Measurements from ENCODE around the gene TTC3. TPM values are rescaled to one million over a fixed set of nuclear protein-coding genes. Genes with fewer than 3 reads are reported as not detected.
A peak's percentile ranks its signal among the peaks of the same experiment; 100 is the strongest.

TTC3 gene
- total and polyA plus RNA-seq, 2 of the 13 experiments (the other 11 are each of a cell fraction or from before 2014, with no cell fraction given) = 55.7 to 108 TPM

GRCh38 chr21:37153935-37154350 lies 80.9 kb downstream of the TTC3 start (continued):
- TF ChIP-seq CREB1 (IDR thresholded peaks at IDR 0.05) (no peak), CREB1 (CRISPR knock-in tag; IDR thresholded peaks at IDR 0.05) (0 out of 2 replicates have a peak, but pooled peaks have one; percentile 55), ZNF3 (CRISPR knock-in tag; IDR thresholded peaks at IDR 0.05) (no peak), JARID2 (CRISPR knock-in tag; IDR thresholded peaks at IDR 0.05; ENCODE audit: insufficient replicate concordance) (no peak), MEIS2 (CRISPR knock-in tag; IDR thresholded peaks at IDR 0.05) (peak; percentile 61; the same call in 1 of the 2 replicates), HES4 (CRISPR knock-in tag; IDR thresholded peaks at IDR 0.05; ENCODE audit: borderline replicate concordance) (no peak), TFE3 (CRISPR knock-in tag; IDR thresholded peaks at IDR 0.05) (peak; percentile 60; the same call in 1 of the 2 replicates), SP4 (CRISPR knock-in tag; IDR thresholded peaks at IDR 0.05) (no peak), POLR2A (IDR thresholded peaks at IDR 0.05; ENCODE audit: insufficient read depth in 1 of 2, low read depth in 2 of 2, low read length in 2 of 2) (peak in 1 of 2 experiments; percentile 51; a peak in 2 of 4 replicates), FOXO1 (CRISPR knock-in tag; IDR thresholded peaks at IDR 0.05) (peak; percentile 76), ZNF572 (CRISPR knock-in tag; IDR thresholded peaks at IDR 0.05) (no peak), ZNF142 (CRISPR knock-in tag; IDR thresholded peaks at IDR 0.05) (peak; percentile 42; the same call in 1 of the 2 replicates), ZNF687 (CRISPR knock-in tag; IDR thresholded peaks at IDR 0.05) (peak; percentile 50), ZNF710 (CRISPR knock-in tag; IDR thresholded peaks at IDR 0.05; ENCODE audit: borderline replicate concordance) (peak; percentile 70; the same call in 1 of the 2 replicates), MYC (CRISPR knock-in tag; IDR thresholded peaks at IDR 0.05; ENCODE audit: borderline replicate concordance) (peak; percentile 75)
- TF ChIP-seq, protein P1, sequence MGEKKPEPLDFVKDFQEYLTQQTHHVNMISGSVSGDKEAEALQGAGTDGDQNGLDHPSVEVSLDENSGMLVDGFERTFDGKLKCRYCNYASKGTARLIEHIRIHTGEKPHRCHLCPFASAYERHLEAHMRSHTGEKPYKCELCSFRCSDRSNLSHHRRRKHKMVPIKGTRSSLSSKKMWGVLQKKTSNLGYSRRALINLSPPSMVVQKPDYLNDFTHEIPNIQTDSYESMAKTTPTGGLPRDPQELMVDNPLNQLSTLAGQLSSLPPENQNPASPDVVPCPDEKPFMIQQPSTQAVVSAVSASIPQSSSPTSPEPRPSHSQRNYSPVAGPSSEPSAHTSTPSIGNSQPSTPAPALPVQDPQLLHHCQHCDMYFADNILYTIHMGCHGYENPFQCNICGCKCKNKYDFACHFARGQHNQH (CRISPR knock-in tag; IDR thresholded peaks at IDR 0.05) = peak; percentile 73

Data from HepG2 (cell line).